Heart right ventricle (tissue), 16 donors: ENCODE data around the gene PIK3R6. TPM values are rescaled to one million over a fixed set of nuclear protein-coding genes. Genes with fewer than 3 reads are reported as not detected.

Experiments
- ATAC-seq, 8 donors: fragments of 200-7000 bp; cut with Tn5 transposase; one replicate each; pipeline ENCODE4 v1.9.1; 2020; ENCODE audit warnings: mild to moderate bottlenecking in 8 of 8, moderate library complexity in 8 of 8, moderate number of reproducible peaks in 1 of 8
- DNase-seq, 2 donors: peaks; one replicate each; pipeline ENCODE4 v3.0.0-alpha.2; 2020
- H3K27ac ChIP-seq, 10 donors: fragments of 200-600 bp; sonication (generic) in 2 of 10; one replicate each; pipeline versions ENCODE4 v1.5.0 to v1.8.0; 2020 to 2022; ENCODE audit warnings: mild to moderate bottlenecking in 3 of 10
- H3K27me3 ChIP-seq, 7 donors: fragments of 200-600 bp; one replicate each; pipeline ENCODE4 v1.8.0; 2021 to 2022; ENCODE audit warnings: mild to moderate bottlenecking in 2 of 7
- H3K36me3 ChIP-seq, 9 donors: fragments of 200-600 bp; sonication (generic) in 1 of 9; one replicate each; pipeline versions ENCODE4 v1.5.0 to v1.8.0; 2020 to 2022; ENCODE audit warnings: mild to moderate bottlenecking in 2 of 9
- H3K4me1 ChIP-seq, 9 donors: fragments of 200-600 bp; sonication (generic) in 1 of 9; one replicate each; pipeline versions ENCODE4 v1.5.0 to v1.8.0; 2020 to 2022; ENCODE audit warnings: mild to moderate bottlenecking in 4 of 9
- H3K4me3 ChIP-seq, 10 donors: fragments of 200-600 bp; sonication (generic) in 2 of 10; one replicate each; pipeline versions ENCODE4 v1.5.0 to v1.8.0; 2020 to 2022; ENCODE audit warnings: mild to moderate bottlenecking in 7 of 10, moderate library complexity in 2 of 10
- H3K9me3 ChIP-seq, 11 donors: fragments of 200-600 bp in 10 of 11; sonication (generic) in 2 of 11; one replicate each; pipeline versions ENCODE4 v1.5.0 to v1.8.0; 2013 to 2022; ENCODE audit warnings: mild to moderate bottlenecking in 2 of 11, control low read depth in 1 of 11, moderate library complexity in 1 of 11
- WGBS, 2 donors: extraction: QIAGEN DNeasy Blood & Tissue Kit; methylation state at CpG; one replicate each; pipeline ENCODE4 v1.1.7; 2013; ENCODE audit warnings: inconsistent platforms in 1 of 2; 5-methylcytosine and 5-hydroxymethylcytosine counted together
- intact Hi-C, 10 donors: fragments of 100-400 bp; cut with DNase I; formaldehyde crosslinking; loops; one replicate each; pipeline versions ENCODE4 v1.11.1 to v1.14.2; 2022
- polyA plus RNA-seq, 2 donors: library from polyadenylated mRNA; stranded (reverse); fragments of 200-250 nt; gene quantifications; one replicate each; pipeline ENCODE4 v1.2.3, GENCODE V29; 2013
- total RNA-seq, 10 donors: library from RNA; stranded (reverse); fragmentation: NEBNext Ultra II Directional in 3 of 10; extraction: Animal tissue kit (Norgen Biotek cat#: 25700) in 3 of 10; gene quantifications; one replicate each; pipeline versions ENCODE4 v1.2.1 to v1.2.4, GENCODE V29; 2021 to 2023
- TF ChIP-seq, protein P1 (sequence below), 9 donors: fragments of 200-600 bp; sonication (generic) in 2 of 9; IDR thresholded peaks; one replicate each; pipeline versions ENCODE4 v1.5.0 to v1.8.0; 2021 to 2022; ENCODE audit warnings: antibody characterized with exemption in 9 of 9, mild to moderate bottlenecking in 5 of 9, moderate library complexity in 1 of 9
- donor health status: Arrhythmogenic right ventricular cardiomyopathy.
- donor health status: ischemic (EF 13 %, LVEDD 7.1; RV severe dilation, severe dysfunction).
- donor health status: healthy with polysubstance abuse.
- donor health status: DM: no; HTN: yes; CAD: no.
- donor health status: DM: no; HTN: no; CAD: no.
- donor health status: ischemic (EF 25% LVEDD 6.9; RV normal size, moderate dysfunction).
- donor health status: ischemic (EF 25% LVEDD 5.7; RV mildly dilated, moderate dysfunction).
- donor health status: healthy.
- donor health status: DM: yes; HTN: yes; CAD: no.
- donor health status: Ischemic cardiomyopathy.
- donor health status: ischemic (EF 35%, LVEDD 5.7; RV mildly dilated, moderate dysfunction).
- donor health status: nonischemic (EF 11% LVEDD 7.7; RV severe dilation, severe dysfunction).
- donor health status: DM: yes; HTN: yes; CAD: no.
- donor health status: PGD.
- donor health status: ischemic (EF 29% LVEDD 5.4; RV normal size, mild dysfunction).
- donor health status: nonischemic (EF 23%, LVEDD 6.1; RV moderate dilation, normal function).

PIK3R6 gene
- total and polyA plus RNA-seq, 12 donors = 0.32 to 3.4 (median 1.0) TPM

GRCh38 chr17:8900626-8901585, 33.4 kb upstream of the PIK3R6 start:
- intact Hi-C loops = loop anchor here in 1 of 10 donors (10.0 kb wide), 1 partner anchor 64 kb away; the partner anchor contains the start of gene PIK3R5
- ATAC-seq = no peak
- no peak overlapping the region for H3K4me3 ChIP-seq
- H3K36me3 ChIP-seq = peaks cover 0 to 81% (median 0%) of the 10 kb centered on the region in 9 donors
- peak overlapping the region in 1 of 10 donors; percentile 51 for H3K27ac ChIP-seq
- H3K9me3 ChIP-seq = no peaks in the 10 kb centered on the region
- H3K27me3 ChIP-seq = peaks cover 0 to 37% (median 7%) of the 10 kb centered on the region in 7 donors
- peaks cover 0 to 39% (median 0%) of the 10 kb centered on the region in 9 donors for H3K4me1 ChIP-seq
- DNase-seq = no peak
- TF ChIP-seq, protein P1, sequence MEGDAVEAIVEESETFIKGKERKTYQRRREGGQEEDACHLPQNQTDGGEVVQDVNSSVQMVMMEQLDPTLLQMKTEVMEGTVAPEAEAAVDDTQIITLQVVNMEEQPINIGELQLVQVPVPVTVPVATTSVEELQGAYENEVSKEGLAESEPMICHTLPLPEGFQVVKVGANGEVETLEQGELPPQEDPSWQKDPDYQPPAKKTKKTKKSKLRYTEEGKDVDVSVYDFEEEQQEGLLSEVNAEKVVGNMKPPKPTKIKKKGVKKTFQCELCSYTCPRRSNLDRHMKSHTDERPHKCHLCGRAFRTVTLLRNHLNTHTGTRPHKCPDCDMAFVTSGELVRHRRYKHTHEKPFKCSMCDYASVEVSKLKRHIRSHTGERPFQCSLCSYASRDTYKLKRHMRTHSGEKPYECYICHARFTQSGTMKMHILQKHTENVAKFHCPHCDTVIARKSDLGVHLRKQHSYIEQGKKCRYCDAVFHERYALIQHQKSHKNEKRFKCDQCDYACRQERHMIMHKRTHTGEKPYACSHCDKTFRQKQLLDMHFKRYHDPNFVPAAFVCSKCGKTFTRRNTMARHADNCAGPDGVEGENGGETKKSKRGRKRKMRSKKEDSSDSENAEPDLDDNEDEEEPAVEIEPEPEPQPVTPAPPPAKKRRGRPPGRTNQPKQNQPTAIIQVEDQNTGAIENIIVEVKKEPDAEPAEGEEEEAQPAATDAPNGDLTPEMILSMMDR (IDR thresholded peaks at IDR 0.05) = no peak
- 52 to 58% methylated on average over 15 of the region's 15 CpGs for WGBS, 2 donors

GRCh38 chr17:8900207-8900606, 32.7 kb upstream of the PIK3R6 start:
- WGBS, 2 donors = 65 to 67% methylated on average over 6 of the region's 6 CpGs
- intact Hi-C loops = loop anchor here in 1 of 10 donors (10.0 kb wide), 1 partner anchor 65 kb away; the partner anchor contains the start of gene PIK3R5
- DNase-seq (no peak), ATAC-seq (no peak)
- Histone ChIP-seq H3K9me3 (no peaks in the 10 kb centered on the region), H3K4me1 (peaks cover 0 to 39% (median 0%) of the 10 kb centered on the region in 9 donors), H3K36me3 (peaks cover 0 to 76% (median 0%) of the 10 kb centered on the region in 9 donors), H3K4me3 (no peak overlapping the region), H3K27ac (peak overlapping the region in 1 of 10 donors; percentile 51), H3K27me3 (peaks cover 0 to 34% (median 3%) of the 10 kb centered on the region in 7 donors)
- TF ChIP-seq, protein P1 (IDR thresholded peaks at IDR 0.05) = no peak

- peak overlapping the region in 1 of 10 donors; percentile 51 for H3K27ac ChIP-seq
- H3K4me1 ChIP-seq = peaks cover 0 to 49% (median 0%) of the 10 kb centered on the region in 9 donors
- ATAC-seq (no peak), DNase-seq (no peak)
- H3K9me3 ChIP-seq = no peaks in the 10 kb centered on the region
- intact Hi-C loops = loop anchor here in 8 of 10 donors (5.0 to 10.0 kb wide), 6 partner anchors 94 to 494 kb away; partner anchors contain the start of gene SPDYE4 (in 2 of the 8)
- 88 to 89% methylated on average over 6 of the region's 6 CpGs for WGBS, 2 donors
- H3K36me3 ChIP-seq = peaks cover 0 to 69% (median 0%) of the 10 kb centered on the region in 9 donors
- TF ChIP-seq, protein P1 (IDR thresholded peaks at IDR 0.05) = no peak
- peaks cover 0 to 26% (median 0%) of the 10 kb centered on the region in 7 donors for H3K27me3 ChIP-seq
- H3K4me3 ChIP-seq = no peak overlapping the region
Observed at GRCh38 chr17:8898636-8899035, 31.2 kb upstream of the PIK3R6 start.

DNA sequence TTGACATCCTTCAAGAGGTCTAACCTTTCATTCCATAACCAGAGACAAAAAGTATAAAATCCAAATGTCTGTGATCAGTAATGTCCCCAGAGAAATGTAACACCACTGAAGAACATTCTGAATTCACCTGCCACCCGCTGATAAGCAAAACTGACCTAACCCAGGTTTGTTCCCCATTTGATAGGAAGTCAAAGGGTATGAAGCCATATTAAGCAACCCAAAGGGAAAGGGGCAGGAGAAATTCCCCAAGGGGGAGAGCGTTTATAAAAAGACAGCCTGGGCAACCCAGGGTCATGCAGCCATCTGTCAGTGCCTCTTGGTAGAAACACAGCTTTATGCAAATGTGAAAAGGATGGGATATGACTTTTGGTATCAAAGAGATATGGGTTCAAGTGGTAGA, 30.7 kb upstream of the PIK3R6 start:
- Histone ChIP-seq H3K9me3 (no peaks in the 10 kb centered on the region), H3K27me3 (peaks cover 0 to 24% (median 0%) of the 10 kb centered on the region in 7 donors), H3K36me3 (peaks cover 0 to 72% (median 0%) of the 10 kb centered on the region in 9 donors), H3K4me3 (no peak overlapping the region), H3K4me1 (peaks cover 0 to 49% (median 0%) of the 10 kb centered on the region in 9 donors), H3K27ac (peak overlapping the region in 1 of 10 donors; percentile 51)
- 73 to 78% methylated on average over 2 of the region's 2 CpGs for WGBS, 2 donors
- no peak for DNase-seq
- no peak for ATAC-seq
- TF ChIP-seq, protein P1 (IDR thresholded peaks at IDR 0.05) = no peak
- intact Hi-C loops = loop anchor here in 8 of 10 donors (5.0 to 10.0 kb wide), 6 partner anchors 93 to 493 kb away; partner anchors contain the start of gene SPDYE4 (in 2 of the 8)
